Measurements from ENCODE around the gene PSD2. TPM values are rescaled to one million over a fixed set of nuclear protein-coding genes. Genes with fewer than 3 reads are reported as not detected.

PSD2 gene
- total RNA-seq, 4 donors from 2014 or later: 0.10 TPM; not detected in 3

GRCh38 chr5:139767960-139768359, 27.6 kb upstream of the PSD2 start:
- no peaks in the 10 kb centered on the region for H3K9me3 ChIP-seq
- DNase-seq (no peak), ATAC-seq (no peak)
- in situ Hi-C loops (cut with MboI; ENCODE audit: low sequenced_read_pairs in 4 of 4) (loop anchor here in 3 of 4 donors (5.0 to 10.0 kb wide), 3 partner anchors 63 to 136 kb away; no protein-coding TSS in a partner anchor), intact Hi-C loops (cut with DNase I; ENCODE audit: low total_unique reads) (no loop called here)
- H3K4me3 ChIP-seq: no peak overlapping the region
- H3K27ac ChIP-seq: no peak overlapping the region
- no peak for TF ChIP-seq CTCF (IDR thresholded peaks at IDR 0.05 in 4 of 5, conservative IDR thresholded peaks at IDR 0.05 in 1 of 5)
- TF ChIP-seq POLR2A (IDR thresholded peaks at IDR 0.05): no peak
- H3K4me1 ChIP-seq: peaks cover 0 to 5% of the 10 kb centered on the region in 2 donors
- peaks cover 9 to 12% (median 11%) of the 10 kb centered on the region in 3 donors for H3K27me3 ChIP-seq
- no peaks in the 10 kb centered on the region for H3K36me3 ChIP-seq

- no peaks in the 10 kb centered on the region for H3K9me3 ChIP-seq
- H3K27ac ChIP-seq: no peak overlapping the region
- H3K4me3 ChIP-seq: no peak overlapping the region
- intact Hi-C loops (cut with DNase I; ENCODE audit: low total_unique reads): no loop called here
- in situ Hi-C loops (cut with MboI; ENCODE audit: low sequenced_read_pairs in 4 of 4): loop anchor here in 3 of 4 donors (5.0 to 10.0 kb wide), 3 partner anchors 64 to 137 kb away; no protein-coding TSS in a partner anchor
- DNase-seq (no peak), ATAC-seq (no peak)
- H3K27me3 ChIP-seq: peaks cover 5 to 11% (median 9%) of the 10 kb centered on the region in 3 donors
- peaks cover 0 to 5% of the 10 kb centered on the region in 2 donors for H3K4me1 ChIP-seq
- no peaks in the 10 kb centered on the region for H3K36me3 ChIP-seq
- no peak for TF ChIP-seq CTCF (IDR thresholded peaks at IDR 0.05 in 4 of 5, conservative IDR thresholded peaks at IDR 0.05 in 1 of 5)
- no peak for TF ChIP-seq POLR2A (IDR thresholded peaks at IDR 0.05)
Measured at GRCh38 chr5:139768807-139769465, 26.7 kb upstream of the PSD2 start.

GRCh38 chr5:139769477-139769876, 26.1 kb upstream of the PSD2 start:
- ATAC-seq: no peak

GRCh38 chr5:139770722-139771121, 24.9 kb upstream of the PSD2 start:
- Histone ChIP-seq H3K36me3 (no peaks in the 10 kb centered on the region), H3K27me3 (no peaks in the 10 kb centered on the region), H3K4me3 (no peak overlapping the region), H3K4me1 (peaks cover 5 to 6% of the 10 kb centered on the region in 2 donors), H3K9me3 (no peaks in the 10 kb centered on the region), H3K27ac (no peak overlapping the region)
- intact Hi-C loops (cut with DNase I; ENCODE audit: low total_unique reads) (no loop called here), in situ Hi-C loops (cut with MboI; ENCODE audit: low sequenced_read_pairs in 4 of 4) (no loop called here)
- DNase-seq (no peak), ATAC-seq (no peak)
- TF ChIP-seq POLR2A (IDR thresholded peaks at IDR 0.05): no peak
- TF ChIP-seq CTCF (IDR thresholded peaks at IDR 0.05 in 4 of 5, conservative IDR thresholded peaks at IDR 0.05 in 1 of 5): no peak

More at GRCh38 chr5:139769477-139769876, 26.1 kb upstream of the PSD2 start:
- no peak for DNase-seq
- peaks cover 0 to 6% (median 4%) of the 10 kb centered on the region in 3 donors for H3K27me3 ChIP-seq
- H3K4me1 ChIP-seq: peaks cover 0 to 5% of the 10 kb centered on the region in 2 donors
- no peaks in the 10 kb centered on the region for H3K9me3 ChIP-seq
- no peak overlapping the region for H3K4me3 ChIP-seq
- in situ Hi-C loops (cut with MboI; ENCODE audit: low sequenced_read_pairs in 4 of 4) (loop anchor here in 3 of 4 donors (5.0 to 10.0 kb wide), 3 partner anchors 65 to 137 kb away; no protein-coding TSS in a partner anchor), intact Hi-C loops (cut with DNase I; ENCODE audit: low total_unique reads) (no loop called here)
- no peaks in the 10 kb centered on the region for H3K36me3 ChIP-seq
- TF ChIP-seq CTCF (IDR thresholded peaks at IDR 0.05 in 4 of 5, conservative IDR thresholded peaks at IDR 0.05 in 1 of 5) (no peak), POLR2A (IDR thresholded peaks at IDR 0.05) (no peak)
- H3K27ac ChIP-seq: no peak overlapping the region

Measured in gastrocnemius medialis (tissue), 4 donors.